Suppressor macrophage (primary cell): ENCODE data around the gene CD68.

Experiments
- DNase-seq, 4 experiments: peaks; one replicate each; pipeline ENCODE4 v3.0.0-alpha.2; 2020 to 2022

The CD68 gene

DNA sequence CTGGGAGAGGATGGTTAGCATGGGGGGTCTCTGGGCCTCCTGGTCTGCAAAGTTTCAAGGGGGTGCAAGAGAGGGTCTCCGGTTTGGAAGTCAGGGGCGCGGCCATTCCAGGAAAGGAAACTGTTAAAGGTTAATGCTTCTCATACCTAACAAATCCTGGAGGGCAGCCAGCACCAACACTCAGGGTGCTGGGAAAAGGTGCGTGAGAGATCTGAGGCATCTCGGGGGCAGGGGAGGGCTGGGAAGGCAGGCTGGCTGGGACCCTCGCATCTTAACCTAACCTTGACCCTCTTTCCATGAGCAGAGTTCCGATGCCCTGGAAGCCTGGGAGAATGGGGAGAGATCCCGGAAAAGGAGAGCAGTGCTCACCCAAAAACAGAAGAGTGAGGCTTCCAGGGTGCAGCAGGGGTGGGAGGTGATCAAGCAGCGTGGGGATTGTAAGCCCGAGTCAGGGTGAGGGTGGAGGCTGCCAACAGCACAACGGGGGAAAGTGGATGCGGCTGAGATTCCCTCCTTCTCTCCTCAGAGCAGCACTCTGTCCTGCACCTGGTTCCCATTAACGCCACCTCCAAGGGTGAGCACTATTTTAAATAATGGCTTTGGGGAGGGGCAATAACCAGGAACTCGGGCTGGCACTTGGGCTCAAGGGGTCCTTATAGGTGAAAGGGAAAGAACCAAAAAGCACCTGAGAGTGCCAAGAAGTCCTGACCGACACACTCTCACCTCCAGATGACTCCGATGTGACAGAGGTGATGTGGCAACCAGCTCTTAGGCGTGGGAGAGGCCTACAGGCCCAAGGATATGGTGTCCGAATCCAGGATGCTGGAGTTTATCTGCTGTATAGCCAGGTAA is 19.9 kb upstream of the CD68 start:
- peak in 2 of 4 experiments; percentile 21 to 31 for DNase-seq

DNA sequence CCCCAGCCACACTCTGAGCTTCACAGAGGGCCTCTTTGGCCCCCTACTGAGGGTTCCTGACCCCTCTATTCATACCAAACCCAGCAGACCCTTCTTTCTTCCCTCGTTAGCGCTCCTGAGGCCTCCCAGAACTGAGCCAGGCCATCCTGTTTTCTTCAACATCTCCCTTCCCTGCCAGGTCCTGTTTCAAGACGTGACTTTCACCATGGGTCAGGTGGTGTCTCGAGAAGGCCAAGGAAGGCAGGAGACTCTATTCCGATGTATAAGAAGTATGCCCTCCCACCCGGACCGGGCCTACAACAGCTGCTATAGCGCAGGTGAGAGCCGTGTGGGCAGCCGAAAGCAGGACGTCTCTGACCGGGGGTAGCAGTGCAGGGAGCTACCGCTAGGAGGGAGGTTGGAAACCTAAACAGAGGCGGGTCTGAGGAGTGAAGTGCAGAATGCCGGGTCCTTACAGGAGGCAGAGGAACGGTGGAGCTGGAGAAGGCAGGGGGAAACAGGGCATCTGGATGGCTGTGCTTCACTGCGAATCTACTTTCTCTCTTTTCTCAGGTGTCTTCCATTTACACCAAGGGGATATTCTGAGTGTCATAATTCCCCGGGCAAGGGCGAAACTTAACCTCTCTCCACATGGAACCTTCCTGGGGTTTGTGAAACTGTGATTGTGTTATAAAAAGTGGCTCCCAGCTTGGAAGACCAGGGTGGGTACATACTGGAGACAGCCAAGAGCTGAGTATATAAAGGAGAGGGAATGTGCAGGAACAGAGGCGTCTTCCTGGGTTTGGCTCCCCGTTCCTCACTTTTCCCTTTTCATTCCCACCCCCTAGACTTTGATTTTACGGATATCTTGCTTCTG is 19.0 kb upstream of the CD68 start:
- DNase-seq: peak; percentile 44 to 84 (median 72)

DNA sequence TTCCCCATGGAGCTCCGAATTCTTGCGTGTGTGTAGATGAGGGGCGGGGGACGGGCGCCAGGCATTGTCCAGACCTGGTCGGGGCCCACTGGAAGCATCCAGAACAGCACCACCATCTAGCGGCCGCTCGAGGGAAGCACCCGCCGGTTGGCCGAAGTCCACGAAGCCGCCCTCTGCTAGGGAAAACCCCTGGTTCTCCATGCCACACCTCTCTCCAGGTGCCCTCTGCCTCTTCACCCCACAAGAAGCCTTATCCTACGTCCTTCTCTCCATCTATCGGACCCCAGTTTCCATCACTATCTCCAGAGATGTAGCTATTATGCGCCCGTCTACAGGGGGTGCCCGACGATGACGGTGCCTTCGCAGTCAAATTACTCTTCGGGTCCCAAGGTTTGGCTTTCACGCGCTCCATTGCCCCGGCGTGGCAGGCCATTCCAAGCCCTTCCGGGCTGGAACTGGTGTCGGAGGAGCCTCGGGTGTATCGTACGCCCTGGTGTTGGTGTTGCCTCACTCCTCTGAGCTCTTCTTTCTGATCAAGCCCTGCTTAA is 18.3 kb upstream of the CD68 start:
- peak; percentile 87 to 94 (median 90) for DNase-seq

DNA sequence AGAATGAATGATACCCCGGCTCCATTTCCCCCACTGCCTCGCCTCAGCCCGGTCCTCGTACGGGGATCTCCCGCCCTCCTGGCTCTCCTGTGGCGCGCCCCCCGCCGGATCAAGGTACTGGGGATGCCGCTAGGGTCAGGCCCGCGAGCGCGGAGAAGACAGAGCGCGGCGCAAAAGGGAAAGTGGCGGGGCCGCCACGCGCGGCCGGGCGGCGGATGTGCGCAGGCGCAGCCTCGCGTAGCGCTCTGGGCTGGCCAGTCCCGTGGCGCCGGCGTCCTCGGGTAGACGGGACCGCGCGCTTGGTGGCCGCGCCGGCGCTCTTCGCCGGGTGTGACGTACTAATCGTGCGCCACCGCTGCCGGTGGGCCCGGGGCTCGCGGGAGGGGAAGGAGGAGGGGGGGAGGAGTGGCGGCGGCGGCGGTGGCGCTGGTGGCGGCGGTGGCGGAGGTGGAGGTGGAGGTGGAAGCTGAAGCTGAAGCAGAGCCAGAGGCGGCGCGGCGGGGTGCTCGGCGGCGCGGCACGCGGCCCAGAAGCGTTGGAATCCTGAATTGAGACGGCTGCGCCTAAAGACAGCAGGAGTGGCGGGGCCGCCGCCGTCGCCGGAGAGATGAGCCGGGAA is 17.7 kb upstream of the CD68 start, which contains the start of gene SENP3:
Gene SENP3, plus strand, starts transcription at position 331 of the 619 bp plus-strand sequence. CDS start 1,158 bp downstream, outside the sequence.
- DNase-seq: peak; percentile 94 to 98 (median 96)

DNA sequence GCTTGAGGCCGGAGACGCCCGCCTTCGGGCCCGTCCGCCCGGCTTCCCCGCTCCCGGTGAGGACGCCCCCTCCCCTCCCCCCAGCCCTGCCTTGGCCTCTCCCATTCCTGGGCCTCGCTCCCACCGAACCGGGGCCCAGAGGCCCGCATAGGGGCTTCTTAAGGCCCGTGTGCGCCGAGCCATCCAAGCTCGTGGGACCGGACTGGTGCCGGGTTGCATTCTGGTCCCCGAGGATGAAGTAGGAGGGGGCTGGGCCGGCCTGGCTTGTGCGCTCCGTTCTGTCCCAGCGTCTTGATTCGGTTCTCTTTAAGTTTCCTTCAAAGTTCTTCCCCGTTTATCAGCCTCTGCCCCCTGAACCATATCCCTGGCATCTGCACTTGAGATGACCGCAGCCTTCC is 17.2 kb upstream of the CD68 start:
- DNase-seq: peak in 1 of 4 experiments; percentile 33

DNA sequence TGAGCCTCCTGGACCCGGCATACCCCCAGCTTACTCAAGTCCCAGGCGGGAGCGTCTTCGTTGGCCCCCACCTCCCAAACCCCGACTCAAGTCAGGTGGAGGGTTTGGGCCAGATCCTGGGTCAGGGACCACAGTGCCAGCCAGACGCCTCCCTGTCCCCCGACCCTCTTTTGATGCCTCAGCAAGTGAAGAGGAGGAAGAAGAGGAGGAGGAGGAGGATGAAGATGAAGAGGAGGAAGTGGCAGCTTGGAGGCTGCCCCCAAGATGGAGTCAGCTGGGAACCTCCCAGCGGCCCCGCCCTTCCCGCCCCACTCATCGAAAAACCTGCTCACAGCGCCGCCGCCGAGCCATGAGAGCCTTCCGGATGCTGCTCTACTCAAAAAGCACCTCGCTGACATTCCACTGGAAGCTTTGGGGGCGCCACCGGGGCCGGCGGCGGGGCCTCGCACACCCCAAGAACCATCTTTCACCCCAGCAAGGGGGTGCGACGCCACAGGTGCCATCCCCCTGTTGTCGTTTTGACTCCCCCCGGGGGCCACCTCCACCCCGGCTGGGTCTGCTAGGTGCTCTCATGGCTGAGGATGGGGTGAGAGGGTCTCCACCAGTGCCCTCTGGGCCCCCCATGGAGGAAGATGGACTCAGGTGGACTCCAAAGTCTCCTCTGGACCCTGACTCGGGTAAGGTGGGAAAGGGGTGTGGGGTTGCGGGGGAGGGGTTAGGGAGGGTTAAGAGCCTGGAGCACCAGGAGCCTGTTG is 16.1 kb upstream of the CD68 start:
- DNase-seq: no peak

DNA sequence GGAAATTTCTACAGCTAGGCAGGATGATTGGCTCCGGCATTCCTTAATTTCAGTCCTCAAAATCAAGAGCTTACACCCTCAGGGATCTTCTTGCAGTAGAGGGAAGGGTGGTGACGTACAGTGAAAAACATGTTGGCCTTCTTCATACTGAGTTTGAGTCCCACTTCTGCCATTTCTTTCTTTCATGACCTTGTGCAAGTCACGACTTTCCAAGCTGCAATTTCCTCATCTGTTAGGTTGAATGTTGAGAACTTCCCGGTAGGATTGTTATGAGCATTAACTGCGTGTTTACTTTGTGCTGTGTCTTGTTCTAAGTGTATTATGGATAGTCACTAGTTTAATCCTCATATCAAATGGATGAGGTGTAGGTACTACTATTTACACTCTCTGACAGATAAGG is 9.9 kb upstream of the CD68 start:
- no peak for DNase-seq

DNA sequence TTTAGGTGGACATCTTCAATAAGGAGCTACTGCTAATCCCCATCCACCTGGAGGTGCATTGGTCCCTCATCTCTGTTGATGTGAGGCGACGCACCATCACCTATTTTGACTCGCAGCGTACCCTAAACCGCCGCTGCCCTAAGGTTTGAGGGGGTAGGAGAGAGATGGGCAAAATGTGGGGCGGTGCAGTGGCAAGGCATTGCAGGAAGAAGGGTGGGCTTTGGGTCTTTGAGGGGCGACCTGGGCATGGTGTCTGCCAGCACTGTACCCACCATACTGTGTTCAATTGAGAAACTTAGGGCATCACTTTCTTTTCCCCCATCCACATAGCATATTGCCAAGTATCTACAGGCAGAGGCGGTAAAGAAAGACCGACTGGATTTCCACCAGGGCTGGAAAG is 9.1 kb upstream of the CD68 start:
- no peak for DNase-seq

DNA sequence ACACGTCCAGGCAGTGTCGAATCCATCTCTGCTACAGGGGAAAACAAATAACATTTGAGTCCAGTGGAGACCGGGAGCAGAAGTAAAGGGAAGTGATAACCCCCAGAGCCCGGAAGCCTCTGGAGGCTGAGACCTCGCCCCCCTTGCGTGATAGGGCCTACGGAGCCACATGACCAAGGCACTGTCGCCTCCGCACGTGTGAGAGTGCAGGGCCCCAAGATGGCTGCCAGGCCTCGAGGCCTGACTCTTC is 7.2 kb upstream of the CD68 start:
- DNase-seq: no peak

DNA sequence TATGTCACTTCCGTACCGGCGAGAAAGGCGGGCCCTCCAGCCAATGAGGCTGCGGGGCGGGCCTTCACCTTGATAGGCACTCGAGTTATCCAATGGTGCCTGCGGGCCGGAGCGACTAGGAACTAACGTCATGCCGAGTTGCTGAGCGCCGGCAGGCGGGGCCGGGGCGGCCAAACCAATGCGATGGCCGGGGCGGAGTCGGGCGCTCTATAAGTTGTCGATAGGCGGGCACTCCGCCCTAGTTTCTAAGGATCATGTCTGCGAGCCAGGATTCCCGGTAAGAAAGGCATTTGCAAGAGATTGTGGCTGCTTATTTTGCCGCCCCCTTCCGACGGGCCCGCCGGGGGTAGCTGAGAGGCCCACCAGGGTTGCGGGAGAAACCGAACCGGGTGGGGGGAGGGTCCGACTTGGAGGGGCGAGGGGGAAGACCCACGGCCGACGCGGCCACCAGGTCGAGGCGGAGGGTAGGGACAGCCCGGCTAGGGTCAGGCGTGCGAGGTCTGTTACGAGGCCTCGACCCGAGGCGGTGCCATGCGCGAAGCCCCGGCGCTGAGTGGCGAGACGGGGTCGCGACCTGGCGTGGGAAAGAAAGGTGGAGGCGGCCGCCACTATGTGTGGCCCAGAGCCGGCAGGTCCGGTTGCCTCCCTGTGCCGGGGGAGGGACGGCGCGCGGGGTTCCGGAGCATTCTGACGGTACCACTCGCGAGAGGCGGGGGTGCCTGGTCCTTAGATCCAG is 6.7 kb upstream of the CD68 start:
- DNase-seq: peak; percentile 99 to 100 (median 100)

DNA sequence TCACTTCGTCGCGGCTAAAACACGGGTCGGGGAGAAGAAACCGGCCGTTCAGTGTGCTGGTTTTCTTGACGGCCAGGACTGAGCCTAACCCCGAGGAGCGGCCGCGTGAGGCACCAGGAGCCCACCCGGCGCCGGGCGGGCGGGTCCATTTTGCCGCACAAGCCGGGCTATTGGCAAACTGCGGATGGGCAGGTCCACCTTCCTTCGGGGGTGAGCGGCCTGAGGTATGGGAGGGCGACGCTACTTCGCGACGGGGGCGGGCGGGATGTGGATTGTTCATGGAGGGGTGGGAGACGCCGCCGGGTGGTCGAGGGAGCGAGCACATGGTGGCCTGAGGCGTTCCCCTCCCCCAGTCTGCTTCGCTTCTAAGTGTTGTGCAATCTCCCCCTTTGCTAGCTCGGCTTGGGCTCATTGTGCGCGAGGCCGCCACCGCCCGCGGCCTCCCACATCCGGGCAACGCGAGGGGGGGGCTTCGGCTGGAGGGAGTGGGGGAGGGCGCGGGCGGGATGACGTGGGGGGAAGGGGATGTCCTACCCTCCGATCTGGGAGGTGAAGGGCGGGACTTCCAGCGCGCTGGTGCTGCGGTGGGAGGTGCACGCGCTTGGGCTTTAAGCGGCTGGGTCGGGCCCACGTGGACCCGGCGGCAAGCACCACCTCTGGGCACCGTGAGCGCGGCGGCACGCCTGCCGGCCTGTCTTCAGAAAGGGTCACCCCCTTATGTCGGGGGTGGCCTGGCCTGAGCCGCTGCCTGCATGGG is 5.9 kb upstream of the CD68 start:
- peak; percentile 93 to 97 (median 95) for DNase-seq

DNA sequence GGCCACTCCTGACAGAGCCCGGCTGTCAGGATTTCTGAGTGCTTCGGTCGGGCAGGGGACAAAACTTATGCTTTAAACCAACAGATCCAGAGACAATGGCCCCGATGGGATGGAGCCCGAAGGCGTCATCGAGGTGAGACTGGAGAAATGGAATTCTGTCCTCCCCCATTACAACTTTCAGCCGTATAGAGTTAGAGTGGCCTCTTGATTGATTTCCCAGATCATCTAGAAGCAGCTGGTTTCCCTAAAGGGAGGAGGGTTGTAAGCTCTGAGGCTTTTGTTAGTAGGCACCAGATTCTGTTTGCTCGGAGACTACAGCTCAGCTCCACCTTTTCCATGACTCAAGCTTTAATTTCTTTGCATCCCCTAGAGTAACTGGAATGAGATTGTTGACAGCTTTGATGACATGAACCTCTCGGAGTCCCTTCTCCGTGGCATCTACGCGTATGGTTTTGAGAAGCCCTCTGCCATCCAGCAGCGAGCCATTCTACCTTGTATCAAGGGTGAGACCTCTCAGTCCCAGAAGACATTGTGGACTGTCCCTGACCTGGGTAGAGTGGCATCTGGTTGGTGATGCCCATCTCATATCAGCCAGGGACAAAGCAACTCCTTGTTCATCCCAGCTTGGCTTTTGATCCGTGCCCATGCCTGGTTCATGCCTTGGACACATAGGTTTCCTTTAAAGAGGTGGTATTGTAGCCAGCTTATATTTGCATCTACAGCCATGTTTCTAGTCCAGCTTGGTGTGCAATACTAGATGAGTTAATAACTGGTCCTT is 5.1 kb upstream of the CD68 start:
- DNase-seq: peak in 1 of 4 experiments; percentile 25

DNA sequence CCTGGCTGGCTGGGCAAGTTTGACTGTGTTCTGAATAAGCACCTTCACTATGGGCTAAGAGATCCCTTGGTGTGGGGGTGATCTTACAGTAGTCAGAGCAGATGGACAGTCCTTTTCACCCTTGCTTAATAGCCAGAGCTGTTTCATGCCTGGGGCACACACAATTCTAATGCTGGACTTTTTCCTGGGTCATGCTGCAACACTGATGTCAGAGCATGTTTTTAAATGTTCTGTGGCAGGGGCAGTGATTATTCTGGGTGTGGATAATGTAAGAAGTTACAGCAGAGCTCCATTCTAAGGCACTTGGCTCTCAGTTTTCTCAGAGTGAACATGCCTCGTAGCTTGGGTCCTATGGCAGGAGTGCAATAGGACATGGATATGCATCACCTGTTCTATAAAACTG is 4.0 kb upstream of the CD68 start:
- peak in 2 of 4 experiments; percentile 22 to 23 for DNase-seq

DNA sequence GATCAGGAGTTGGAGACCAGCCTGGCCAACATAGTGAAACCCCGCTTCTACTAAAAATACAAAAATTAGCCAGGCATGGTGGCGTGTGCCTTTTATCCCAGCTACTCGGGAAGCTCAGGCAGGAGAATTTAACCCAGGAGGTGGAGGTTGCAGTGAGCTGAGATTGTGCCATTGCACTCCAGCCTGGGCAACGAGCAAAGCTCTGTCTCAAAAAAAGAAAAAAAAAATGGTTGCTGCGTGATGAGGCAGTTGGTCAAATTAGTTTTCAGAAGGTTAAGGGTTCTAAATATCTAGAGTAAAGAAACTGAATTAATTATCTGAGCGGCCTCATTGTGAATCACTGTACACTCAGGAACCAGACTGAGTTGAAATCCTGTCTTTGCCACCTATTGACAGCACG is 3.5 kb upstream of the CD68 start:
- DNase-seq: no peak

DNA sequence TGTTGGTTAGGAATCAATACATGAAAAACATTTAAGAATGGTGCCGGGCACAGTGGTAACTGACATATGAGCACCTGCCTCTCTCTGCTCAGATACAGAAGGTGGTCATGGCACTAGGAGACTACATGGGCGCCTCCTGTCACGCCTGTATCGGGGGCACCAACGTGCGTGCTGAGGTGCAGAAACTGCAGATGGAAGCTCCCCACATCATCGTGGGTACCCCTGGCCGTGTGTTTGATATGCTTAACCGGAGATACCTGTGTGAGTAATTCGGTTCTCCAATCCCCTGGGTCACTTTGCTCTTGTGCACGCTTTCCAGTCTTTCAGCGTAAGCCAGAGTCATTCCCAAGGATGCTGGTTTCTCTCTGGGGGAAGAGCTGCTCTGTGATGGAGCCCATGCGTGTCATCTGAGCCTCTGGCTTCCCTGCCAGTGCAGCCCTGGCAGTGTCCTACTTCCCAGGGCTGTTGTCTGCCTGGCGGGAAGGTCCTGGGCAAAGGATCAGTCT is 3.0 kb upstream of the CD68 start:
- peak in 2 of 4 experiments; percentile 27 for DNase-seq

DNA sequence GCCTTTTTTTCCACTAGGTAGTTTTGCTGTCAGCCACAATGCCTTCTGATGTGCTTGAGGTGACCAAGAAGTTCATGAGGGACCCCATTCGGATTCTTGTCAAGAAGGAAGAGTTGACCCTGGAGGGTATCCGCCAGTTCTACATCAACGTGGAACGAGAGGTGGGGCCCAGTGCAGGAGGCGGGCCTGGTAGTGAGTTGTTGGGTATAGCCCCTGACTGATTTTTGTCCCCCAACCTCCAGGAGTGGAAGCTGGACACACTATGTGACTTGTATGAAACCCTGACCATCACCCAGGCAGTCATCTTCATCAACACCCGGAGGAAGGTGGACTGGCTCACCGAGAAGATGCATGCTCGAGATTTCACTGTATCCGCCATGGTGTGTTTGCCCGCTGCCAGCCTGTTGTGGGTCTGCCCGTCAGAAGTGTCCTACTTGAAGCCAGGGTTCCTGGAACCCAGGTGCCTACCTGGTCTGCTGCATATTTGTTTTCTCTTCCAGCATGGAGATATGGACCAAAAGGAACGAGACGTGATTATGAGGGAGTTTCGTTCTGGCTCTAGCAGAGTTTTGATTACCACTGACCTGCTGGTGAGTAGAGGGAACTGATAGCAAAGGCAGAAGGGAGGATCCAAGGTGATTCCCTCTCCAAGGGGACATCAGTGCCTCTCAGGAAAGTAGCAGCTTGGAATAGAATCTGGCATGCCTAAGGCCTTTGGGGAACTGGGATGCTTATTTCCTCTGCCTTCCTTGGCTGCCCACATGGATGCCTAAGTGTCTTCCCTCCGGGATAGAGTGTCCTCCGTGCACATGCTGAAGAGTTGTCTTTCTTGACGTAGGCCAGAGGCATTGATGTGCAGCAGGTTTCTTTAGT is 1.9 kb upstream of the CD68 start:
- DNase-seq: peak in 2 of 4 experiments; percentile 15 to 29

DNA sequence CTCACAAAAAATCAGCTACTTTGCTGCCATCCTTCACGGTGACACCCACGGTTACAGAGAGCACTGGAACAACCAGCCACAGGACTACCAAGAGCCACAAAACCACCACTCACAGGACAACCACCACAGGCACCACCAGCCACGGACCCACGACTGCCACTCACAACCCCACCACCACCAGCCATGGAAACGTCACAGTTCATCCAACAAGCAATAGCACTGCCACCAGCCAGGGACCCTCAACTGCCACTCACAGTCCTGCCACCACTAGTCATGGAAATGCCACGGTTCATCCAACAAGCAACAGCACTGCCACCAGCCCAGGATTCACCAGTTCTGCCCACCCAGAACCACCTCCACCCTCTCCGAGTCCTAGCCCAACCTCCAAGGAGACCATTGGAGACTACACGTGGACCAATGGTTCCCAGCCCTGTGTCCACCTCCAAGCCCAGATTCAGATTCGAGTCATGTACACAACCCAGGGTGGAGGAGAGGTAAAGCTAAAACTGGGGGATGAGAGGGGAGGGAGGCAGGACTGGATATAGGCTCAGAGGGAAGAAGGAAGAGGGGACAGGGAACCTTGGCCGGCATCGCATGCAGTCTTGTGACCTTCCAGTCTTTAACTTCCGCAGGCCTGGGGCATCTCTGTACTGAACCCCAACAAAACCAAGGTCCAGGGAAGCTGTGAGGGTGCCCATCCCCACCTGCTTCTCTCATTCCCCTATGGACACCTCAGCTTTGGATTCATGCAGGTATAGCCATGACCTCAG is 581 bp downstream of the CD68 start:
- peak; percentile 68 to 80 (median 74) for DNase-seq
